LHCN-M2 (cell line): ENCODE results near the gene POC5. TPM values are rescaled to one million over a fixed set of nuclear protein-coding genes. Genes with fewer than 3 reads are reported as not detected.
"Not testable (repeated sequence)": the region's sequence is repeated elsewhere in the genome, so short reads cannot be mapped to it uniquely, and the experiment has no call there.

ENCODE experiments used
- DNase-seq: peaks from one replicate; pipeline ENCODE4 v3.0.0-alpha.2; 2012; ENCODE audit warnings: low read depth
- total RNA-seq: library from RNA; depleted of rRNA; stranded (reverse); fragments of >200 nt; gene quantifications from 2 replicates; pipeline ENCODE4 v1.2.3, GENCODE V29; 2014

The POC5 gene
- total RNA-seq, 1 experiment from 2014 or later = 19.7 TPM

- DNase-seq = no peak
Observed at GRCh38 chr5:75706016-75706415, 11.2 kb downstream of the POC5 start.

- no peak for DNase-seq
Observed at GRCh38 chr5:75701856-75702255, 15.4 kb downstream of the POC5 start.

- DNase-seq = not testable (repeated sequence)
Observed at GRCh38 chr5:75695472-75696351, 21.5 kb downstream of the POC5 start.

GRCh38 chr5:75694781-75695180 lies 22.5 kb downstream of the POC5 start:
- DNase-seq = no peak

GRCh38 chr5:75690669-75691068 lies 26.6 kb downstream of the POC5 start:
- DNase-seq = no peak

- DNase-seq = no peak
Observed at GRCh38 chr5:75686480-75686879, 30.8 kb downstream of the POC5 start.

GRCh38 chr5:75685141-75685540 lies 32.1 kb downstream of the POC5 start:
- no peak for DNase-seq

- DNase-seq = peak; percentile 51
Observed at GRCh38 chr5:75681125-75681830, 36.0 kb downstream of the POC5 start.

- DNase-seq = no peak
Observed at GRCh38 chr5:75678155-75678554, 39.1 kb downstream of the POC5 start.

GRCh38 chr5:75677607-75678006 lies 39.6 kb downstream of the POC5 start:
- DNase-seq = no peak

GRCh38 chr5:75675783-75676182 lies 41.5 kb downstream of the POC5 start:
- no peak for DNase-seq

GRCh38 chr5:75672616-75673015 lies 44.6 kb downstream of the POC5 start:
- peak; percentile 68 for DNase-seq

- peak; percentile 18 for DNase-seq
Observed at GRCh38 chr5:75671506-75671905, 45.7 kb downstream of the POC5 start.

- no peak for DNase-seq
Observed at GRCh38 chr5:75670577-75670976, 46.7 kb downstream of the POC5 start.

GRCh38 chr5:75668977-75669689 lies 48.1 kb downstream of the POC5 start:
- peak; percentile 84 for DNase-seq

GRCh38 chr5:75668445-75668844 lies 48.8 kb downstream of the POC5 start:
- DNase-seq = no peak

- no peak for DNase-seq
Observed at GRCh38 chr5:75667586-75667985, 49.7 kb downstream of the POC5 start.

- DNase-seq = no peak
Observed at GRCh38 chr5:75666801-75667200, 50.4 kb downstream of the POC5 start.

- no peak for DNase-seq
Observed at GRCh38 chr5:75664979-75665378, 52.3 kb downstream of the POC5 start.

- DNase-seq = no peak
Observed at GRCh38 chr5:75663579-75664284, 53.5 kb downstream of the POC5 start.

- no peak for DNase-seq
Observed at GRCh38 chr5:75662061-75662460, 55.2 kb downstream of the POC5 start.
